Liver (tissue), 3 donors: Measurements from ENCODE around the gene HIVEP3.

Source experiments
- GABPA ChIP-seq, 2 donors: IDR thresholded peaks in 1 of 2; conservative IDR thresholded peaks in 1 of 2; 2 replicates each; pipeline ENCODE4 v1.6.1; 2016; ENCODE audit warnings: antibody characterized with exemption in 2 of 2, mild to moderate bottlenecking in 1 of 2, moderate library complexity in 1 of 2
- RAD21 ChIP-seq, 2 donors: IDR thresholded peaks; 2 replicates each; pipeline ENCODE4 v1.6.1; 2016; ENCODE audit warnings: antibody characterized with exemption in 2 of 2, mild to moderate bottlenecking in 2 of 2
- RXRA ChIP-seq, 2 donors: IDR thresholded peaks; 2 replicates each; pipeline ENCODE4 v1.6.1; 2017 to 2018; ENCODE audit warnings: antibody characterized with exemption in 2 of 2, mild to moderate bottlenecking in 1 of 2
- SP1 ChIP-seq: IDR thresholded peaks from 2 replicates; pipeline ENCODE4 v1.6.1; 2018; ENCODE audit warnings: antibody characterized with exemption, mild to moderate bottlenecking
- YY1 ChIP-seq: IDR thresholded peaks from 2 replicates; pipeline ENCODE4 v1.6.1; 2016; ENCODE audit warnings: antibody characterized with exemption, mild to moderate bottlenecking
- TF ChIP-seq, protein P1 (sequence below): IDR thresholded peaks from 2 replicates; pipeline ENCODE4 v1.6.1; 2016; ENCODE audit warnings: antibody characterized with exemption
- TF ChIP-seq, protein P2 (sequence below): fragments of 150-350 bp; IDR thresholded peaks from 2 replicates; pipeline ENCODE4 v1.5.1; 2017; ENCODE audit warnings: improper control_type of control experiment, low read depth, low read length; ENCODE audit not compliant: missing input control
- TF ChIP-seq, protein P3 (sequence below): IDR thresholded peaks from 2 replicates; pipeline ENCODE4 v1.6.1; 2016; ENCODE audit warnings: antibody characterized with exemption, mild to moderate bottlenecking
- TF ChIP-seq, protein P4 (sequence below): IDR thresholded peaks from 2 replicates; pipeline ENCODE4 v1.6.1; 2016; ENCODE audit warnings: antibody characterized with exemption
- donor health status: healthy.
- donor health status: healthy.

DNA sequence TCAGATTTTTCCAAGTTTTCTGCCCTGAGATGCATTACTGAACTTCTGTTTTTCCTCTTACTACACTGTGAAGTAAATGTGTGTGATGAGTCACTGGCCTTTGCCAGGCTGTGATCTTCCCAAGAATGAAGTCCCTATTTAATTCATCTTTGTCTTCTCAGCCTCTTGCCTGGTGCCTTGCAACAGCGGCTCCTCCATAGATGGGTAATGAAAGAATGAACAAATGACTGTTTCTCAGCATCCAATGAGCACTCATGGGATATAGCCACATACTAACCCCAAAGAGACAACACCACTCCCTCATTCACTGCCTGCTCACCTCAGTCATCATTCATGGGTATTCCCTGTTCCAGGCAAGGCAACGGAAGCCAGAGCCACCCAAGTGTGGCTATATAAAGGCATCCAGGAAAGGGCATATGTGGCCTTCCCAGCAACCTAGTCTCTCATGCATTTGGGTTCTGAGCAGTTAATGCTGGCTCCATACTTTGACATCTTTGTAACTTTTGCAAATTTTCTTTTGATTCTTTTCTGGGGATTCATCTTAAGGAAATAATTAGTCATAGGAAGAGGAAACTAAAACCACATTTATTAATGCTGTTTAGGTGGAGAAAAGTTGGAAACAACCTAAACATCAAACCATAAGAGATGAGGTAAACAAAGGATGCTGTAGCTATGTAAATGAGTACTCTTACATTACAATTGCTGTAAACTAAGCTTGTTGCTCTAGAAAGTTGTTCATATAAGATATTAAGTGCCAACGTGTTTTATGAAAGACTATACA is 71.9 kb downstream of the HIVEP3 start:
- TF ChIP-seq GABPA (IDR thresholded peaks at IDR 0.05 in 1 of 2, conservative IDR thresholded peaks at IDR 0.05 in 1 of 2) (no peak), RXRA (IDR thresholded peaks at IDR 0.05) (no peak), YY1 (no peak), SP1 (no peak), RAD21 (IDR thresholded peaks at IDR 0.05) (no peak)
- TF ChIP-seq, protein P1, sequence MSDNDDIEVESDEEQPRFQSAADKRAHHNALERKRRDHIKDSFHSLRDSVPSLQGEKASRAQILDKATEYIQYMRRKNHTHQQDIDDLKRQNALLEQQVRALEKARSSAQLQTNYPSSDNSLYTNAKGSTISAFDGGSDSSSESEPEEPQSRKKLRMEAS, result no peak
- TF ChIP-seq, protein P2, sequence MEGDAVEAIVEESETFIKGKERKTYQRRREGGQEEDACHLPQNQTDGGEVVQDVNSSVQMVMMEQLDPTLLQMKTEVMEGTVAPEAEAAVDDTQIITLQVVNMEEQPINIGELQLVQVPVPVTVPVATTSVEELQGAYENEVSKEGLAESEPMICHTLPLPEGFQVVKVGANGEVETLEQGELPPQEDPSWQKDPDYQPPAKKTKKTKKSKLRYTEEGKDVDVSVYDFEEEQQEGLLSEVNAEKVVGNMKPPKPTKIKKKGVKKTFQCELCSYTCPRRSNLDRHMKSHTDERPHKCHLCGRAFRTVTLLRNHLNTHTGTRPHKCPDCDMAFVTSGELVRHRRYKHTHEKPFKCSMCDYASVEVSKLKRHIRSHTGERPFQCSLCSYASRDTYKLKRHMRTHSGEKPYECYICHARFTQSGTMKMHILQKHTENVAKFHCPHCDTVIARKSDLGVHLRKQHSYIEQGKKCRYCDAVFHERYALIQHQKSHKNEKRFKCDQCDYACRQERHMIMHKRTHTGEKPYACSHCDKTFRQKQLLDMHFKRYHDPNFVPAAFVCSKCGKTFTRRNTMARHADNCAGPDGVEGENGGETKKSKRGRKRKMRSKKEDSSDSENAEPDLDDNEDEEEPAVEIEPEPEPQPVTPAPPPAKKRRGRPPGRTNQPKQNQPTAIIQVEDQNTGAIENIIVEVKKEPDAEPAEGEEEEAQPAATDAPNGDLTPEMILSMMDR, result no peak
- TF ChIP-seq, protein P3, sequence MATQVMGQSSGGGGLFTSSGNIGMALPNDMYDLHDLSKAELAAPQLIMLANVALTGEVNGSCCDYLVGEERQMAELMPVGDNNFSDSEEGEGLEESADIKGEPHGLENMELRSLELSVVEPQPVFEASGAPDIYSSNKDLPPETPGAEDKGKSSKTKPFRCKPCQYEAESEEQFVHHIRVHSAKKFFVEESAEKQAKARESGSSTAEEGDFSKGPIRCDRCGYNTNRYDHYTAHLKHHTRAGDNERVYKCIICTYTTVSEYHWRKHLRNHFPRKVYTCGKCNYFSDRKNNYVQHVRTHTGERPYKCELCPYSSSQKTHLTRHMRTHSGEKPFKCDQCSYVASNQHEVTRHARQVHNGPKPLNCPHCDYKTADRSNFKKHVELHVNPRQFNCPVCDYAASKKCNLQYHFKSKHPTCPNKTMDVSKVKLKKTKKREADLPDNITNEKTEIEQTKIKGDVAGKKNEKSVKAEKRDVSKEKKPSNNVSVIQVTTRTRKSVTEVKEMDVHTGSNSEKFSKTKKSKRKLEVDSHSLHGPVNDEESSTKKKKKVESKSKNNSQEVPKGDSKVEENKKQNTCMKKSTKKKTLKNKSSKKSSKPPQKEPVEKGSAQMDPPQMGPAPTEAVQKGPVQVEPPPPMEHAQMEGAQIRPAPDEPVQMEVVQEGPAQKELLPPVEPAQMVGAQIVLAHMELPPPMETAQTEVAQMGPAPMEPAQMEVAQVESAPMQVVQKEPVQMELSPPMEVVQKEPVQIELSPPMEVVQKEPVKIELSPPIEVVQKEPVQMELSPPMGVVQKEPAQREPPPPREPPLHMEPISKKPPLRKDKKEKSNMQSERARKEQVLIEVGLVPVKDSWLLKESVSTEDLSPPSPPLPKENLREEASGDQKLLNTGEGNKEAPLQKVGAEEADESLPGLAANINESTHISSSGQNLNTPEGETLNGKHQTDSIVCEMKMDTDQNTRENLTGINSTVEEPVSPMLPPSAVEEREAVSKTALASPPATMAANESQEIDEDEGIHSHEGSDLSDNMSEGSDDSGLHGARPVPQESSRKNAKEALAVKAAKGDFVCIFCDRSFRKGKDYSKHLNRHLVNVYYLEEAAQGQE, result no peak
- TF ChIP-seq, protein P4, sequence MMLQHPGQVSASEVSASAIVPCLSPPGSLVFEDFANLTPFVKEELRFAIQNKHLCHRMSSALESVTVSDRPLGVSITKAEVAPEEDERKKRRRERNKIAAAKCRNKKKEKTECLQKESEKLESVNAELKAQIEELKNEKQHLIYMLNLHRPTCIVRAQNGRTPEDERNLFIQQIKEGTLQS, result no peak
